Activated B cell treated with CpG ODN at 0.5 μM for 24 hours (primary cell): ENCODE results near the gene SYNE1. TPM values are rescaled to one million over a fixed set of nuclear protein-coding genes. Genes with fewer than 3 reads are reported as not detected.
A peak's percentile ranks its signal among the peaks of the same experiment; 100 is the strongest.

ENCODE experiments used
- ATAC-seq: fragments of 200-7000 bp; cut with Tn5 transposase; one replicate; pipeline ENCODE4 v1.10.0; 2021; ENCODE audit warnings: low read depth, mild to moderate bottlenecking, moderate library complexity
- CTCF ChIA-PET: fragments of 350-600 bp; sonication (Branson Sonifier 250); formaldehyde crosslinking; loops from one replicate; lab custom pipeline; 2021; ENCODE audit warnings: antibody characterized with exemption; lab: Charles Lee
- POLR2A ChIA-PET: fragments of 350-600 bp; sonication (Branson Sonifier 250); formaldehyde crosslinking; loops from one replicate; lab custom pipeline; 2021; ENCODE audit warnings: antibody characterized with exemption; lab: Charles Lee
- DNase-seq: peaks from one replicate; pipeline ENCODE4 v3.0.0; 2022
- H3K27ac Mint-ChIP-seq: one replicate; pipeline ENCODE4 v1.8.0; 2020; ENCODE audit warnings: mixed read lengths
- H3K27me3 Mint-ChIP-seq: one replicate; pipeline ENCODE4 v1.8.0; 2021; ENCODE audit warnings: mixed read lengths
- H3K36me3 Mint-ChIP-seq: one replicate; pipeline ENCODE4 v1.8.0; 2021; ENCODE audit warnings: low read depth, mixed read lengths
- H3K4me1 Mint-ChIP-seq: one replicate; pipeline ENCODE4 v1.8.0; 2021; ENCODE audit warnings: mixed read lengths
- H3K4me3 Mint-ChIP-seq: one replicate; pipeline ENCODE4 v1.8.0; 2020; ENCODE audit warnings: mild to moderate bottlenecking, mixed read lengths
- H3K9me3 Mint-ChIP-seq: one replicate; pipeline ENCODE4 v1.8.0; 2020; ENCODE audit warnings: mixed read lengths
- CTCF ChIP-seq: fragments of 200-600 bp; IDR thresholded peaks from one replicate; pipeline ENCODE4 v1.8.0; 2022; ENCODE audit warnings: antibody characterized with exemption, mild to moderate bottlenecking
- intact Hi-C: fragments of 100-400 bp; cut with micrococcal nuclease; formaldehyde crosslinking; loops from one replicate; pipeline ENCODE4 v1.15.1; 2024
- total RNA-seq: library from RNA; stranded (reverse); gene quantifications from 2 replicates; pipeline ENCODE4 v1.2.3, GENCODE V29; 2022

SYNE1 gene
- total RNA-seq, 1 donor from 2014 or later, result 74.9 TPM

GRCh38 chr6:152135755-152136448 is 501.3 kb downstream of the SYNE1 start:
- intact Hi-C loops, result no loop called here
- Mint-ChIP-seq H3K4me1 (no peaks in the 10 kb centered on the region), H3K9me3 (no peaks in the 10 kb centered on the region), H3K27me3 (no peaks in the 10 kb centered on the region), H3K4me3 (no peak overlapping the region), H3K27ac (no peak overlapping the region), H3K36me3 (peaks cover 93% of the 10 kb centered on the region)
- ChIA-PET CTCF (interaction anchor here (0.8 kb wide), 1 partner anchor 11 kb away, joined by 3 read pairs; no protein-coding TSS in a partner anchor), POLR2A (no interaction called here)
- no peak for DNase-seq
- TF ChIP-seq CTCF, result no peak
- ATAC-seq, result no peak

GRCh38 chr6:152130441-152130840 is 506.7 kb downstream of the SYNE1 start:
- ATAC-seq (no peak), DNase-seq (no peak)
- Mint-ChIP-seq H3K9me3 (no peaks in the 10 kb centered on the region), H3K36me3 (peaks cover 90% of the 10 kb centered on the region), H3K4me3 (no peak overlapping the region), H3K27me3 (no peaks in the 10 kb centered on the region), H3K27ac (no peak overlapping the region), H3K4me1 (no peaks in the 10 kb centered on the region)
- ChIA-PET CTCF (no interaction called here), POLR2A (no interaction called here)
- TF ChIP-seq CTCF, result no peak
- intact Hi-C loops, result no loop called here

- H3K36me3 Mint-ChIP-seq, result peaks cover 87% of the 10 kb centered on the region
Measured at GRCh38 chr6:152129691-152130151, 507.4 kb downstream of the SYNE1 start.

GRCh38 chr6:152127432-152128165 is 509.6 kb downstream of the SYNE1 start:
- H3K36me3 Mint-ChIP-seq, result peaks cover 83% of the 10 kb centered on the region
- ChIA-PET POLR2A (no interaction called here), CTCF (interaction anchor here (0.8 to 1.4 kb wide), 2 partner anchors 363 to 437 kb away, joined by 3 to 7 read pairs; no protein-coding TSS in a partner anchor)
- H3K4me3 Mint-ChIP-seq, result no peak overlapping the region
- no peak for TF ChIP-seq CTCF
- H3K4me1 Mint-ChIP-seq, result no peaks in the 10 kb centered on the region
- intact Hi-C loops, result no loop called here
- DNase-seq (no peak), ATAC-seq (no peak)
- no peaks in the 10 kb centered on the region for H3K9me3 Mint-ChIP-seq
- no peaks in the 10 kb centered on the region for H3K27me3 Mint-ChIP-seq
- H3K27ac Mint-ChIP-seq, result peak overlapping the region; percentile 9

More at GRCh38 chr6:152129691-152130151, 507.4 kb downstream of the SYNE1 start:
- CTCF ChIA-PET, result no interaction called here
- POLR2A ChIA-PET, result interaction anchor here (0.7 kb wide), 1 partner anchor 1960 kb away, joined by 3 read pairs; no protein-coding TSS in a partner anchor
- H3K4me1 Mint-ChIP-seq, result no peaks in the 10 kb centered on the region
- H3K9me3 Mint-ChIP-seq, result no peaks in the 10 kb centered on the region
- H3K27ac Mint-ChIP-seq, result peak overlapping the region; percentile 7
- TF ChIP-seq CTCF, result no peak
- DNase-seq (no peak), ATAC-seq (no peak)
- intact Hi-C loops, result no loop called here
- H3K4me3 Mint-ChIP-seq, result no peak overlapping the region
- no peaks in the 10 kb centered on the region for H3K27me3 Mint-ChIP-seq
